ENCODE measurements around the gene MBTD1.
"Not testable (repeated sequence)": the region's sequence is repeated elsewhere in the genome, so short reads cannot be mapped to it uniquely, and the experiment has no call there.

Gene MBTD1

DNA sequence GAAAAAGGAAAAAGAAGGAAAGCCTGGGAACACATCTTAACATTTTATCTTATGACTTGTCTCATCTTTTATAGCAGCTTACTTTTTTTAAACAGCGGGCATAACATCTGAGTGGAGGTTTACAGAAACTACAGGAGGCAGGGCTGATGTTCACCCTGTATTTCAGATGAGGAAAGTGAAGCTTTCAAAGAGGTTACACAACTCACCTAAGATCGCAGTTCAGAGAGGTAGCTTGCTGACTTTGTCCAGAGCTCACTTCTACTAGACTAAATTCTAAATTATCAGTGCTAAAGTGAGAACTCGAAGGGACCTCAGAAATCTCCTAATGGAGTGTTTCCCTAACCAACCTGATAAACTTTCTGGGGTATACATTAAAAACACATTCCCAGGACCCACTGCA, 3.7 kb downstream of the MBTD1 start:
- DNase-seq (ENCODE audit: low read depth in 4 of 4, low spot score in 1 of 4) = no peak

DNA sequence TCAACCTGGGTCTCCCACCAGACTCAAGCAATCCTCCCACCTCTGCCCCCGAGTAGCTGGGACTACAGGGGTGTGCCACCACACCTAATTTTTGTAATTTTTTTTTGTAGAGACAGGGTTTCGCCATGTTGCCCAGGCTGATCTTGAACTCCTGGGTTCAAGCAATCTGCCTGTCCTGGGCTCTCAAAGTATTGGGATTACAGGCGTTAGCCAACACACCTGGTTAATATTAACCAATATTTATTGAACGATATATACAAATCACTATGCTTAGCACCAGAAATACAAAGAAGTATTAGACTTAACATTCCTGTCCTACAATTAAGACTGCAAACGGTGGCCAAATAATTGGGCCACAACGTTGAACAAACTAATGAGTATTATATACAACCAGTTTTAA, 4.2 kb downstream of the MBTD1 start:
- DNase-seq (ENCODE audit: low read depth in 4 of 4, low spot score in 1 of 4) = no peak

DNA sequence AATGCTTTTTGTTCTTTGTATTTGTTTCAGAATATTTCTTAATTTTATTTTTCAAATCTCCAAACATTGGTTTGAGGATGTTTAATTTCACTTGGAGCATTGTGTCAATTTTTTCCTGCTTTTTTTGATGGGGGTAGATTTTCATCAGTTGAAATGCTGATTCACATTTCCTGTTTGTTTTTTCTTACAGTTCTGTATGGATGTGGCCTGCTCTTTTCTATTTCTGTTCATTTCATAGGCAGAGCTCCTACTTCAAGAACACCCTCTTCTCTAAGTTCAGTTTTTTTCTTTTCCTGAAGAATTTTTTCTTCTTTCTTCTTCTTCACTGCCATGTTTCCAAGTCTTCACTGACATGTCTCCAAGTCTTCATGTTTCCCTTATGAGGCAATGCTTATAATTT, 8.8 kb downstream of the MBTD1 start:
- DNase-seq (ENCODE audit: low read depth in 4 of 4, low spot score in 1 of 4) = no peak

DNA sequence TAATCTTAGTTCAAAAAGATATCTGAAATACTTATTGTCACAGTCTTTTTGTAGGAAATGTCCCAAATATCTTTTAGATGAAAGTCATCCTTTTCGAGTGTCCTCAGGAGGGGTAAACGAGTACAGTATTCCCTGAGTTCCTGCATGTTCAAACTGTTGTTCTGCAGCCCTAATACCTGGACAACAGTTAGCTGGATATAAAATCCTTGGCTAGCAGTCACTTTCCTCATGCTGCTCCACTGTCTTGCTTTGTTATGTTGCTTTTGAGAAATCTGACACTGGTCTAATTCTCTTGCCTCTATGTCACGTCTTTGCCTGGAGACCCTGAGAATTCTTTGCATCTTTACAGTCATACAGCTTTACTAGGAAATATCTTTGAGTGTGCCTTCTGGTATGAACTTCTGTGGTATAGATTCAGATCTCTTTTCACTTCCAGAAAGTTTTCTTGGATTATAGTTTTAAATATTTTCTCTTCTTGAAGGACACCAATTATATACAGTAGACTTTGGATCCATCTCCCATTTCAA, 9.5 kb downstream of the MBTD1 start:
- no peak for DNase-seq (ENCODE audit: low read depth in 4 of 4, low spot score in 1 of 4)

DNA sequence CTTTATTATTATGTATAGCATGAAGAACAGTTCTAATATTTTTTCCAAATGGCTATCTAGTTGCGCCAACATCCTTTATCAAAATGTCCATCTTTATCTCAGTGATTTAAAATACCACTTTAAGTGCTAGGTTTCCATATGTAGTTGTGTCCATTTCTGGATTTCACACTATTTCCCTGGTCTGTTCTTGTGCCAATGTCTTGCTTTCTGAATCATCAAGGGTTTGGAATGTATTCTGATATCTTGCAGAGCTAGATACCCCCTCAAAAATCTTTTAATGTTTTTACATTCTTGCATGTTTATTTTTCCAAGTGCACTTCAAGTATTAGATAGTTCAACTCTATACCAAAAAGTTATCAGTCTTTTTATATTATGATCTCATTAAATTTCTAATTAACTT, 14.3 kb downstream of the MBTD1 start:
- no peak for DNase-seq (ENCODE audit: low read depth in 4 of 4, low spot score in 1 of 4)

DNA sequence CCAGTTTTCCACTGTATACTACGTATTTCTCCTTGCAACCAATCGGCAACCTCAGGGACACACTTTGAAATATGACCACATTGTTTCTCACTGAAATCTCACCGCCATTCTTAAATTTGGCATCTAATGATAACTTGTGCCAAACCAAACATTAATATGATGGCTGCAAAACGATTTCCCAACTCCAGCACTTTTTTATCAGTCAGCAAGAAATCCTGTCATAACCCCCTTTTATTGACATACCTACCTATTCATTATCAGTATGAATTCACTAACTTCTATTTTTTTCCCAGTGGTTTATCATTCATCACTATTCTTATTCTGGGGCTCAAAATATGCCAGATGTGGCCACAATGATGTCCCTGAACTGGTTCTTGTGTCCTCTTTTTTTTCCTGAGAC, 15.8 kb downstream of the MBTD1 start:
- no peak for DNase-seq (ENCODE audit: low read depth in 4 of 4, low spot score in 1 of 4)

DNA sequence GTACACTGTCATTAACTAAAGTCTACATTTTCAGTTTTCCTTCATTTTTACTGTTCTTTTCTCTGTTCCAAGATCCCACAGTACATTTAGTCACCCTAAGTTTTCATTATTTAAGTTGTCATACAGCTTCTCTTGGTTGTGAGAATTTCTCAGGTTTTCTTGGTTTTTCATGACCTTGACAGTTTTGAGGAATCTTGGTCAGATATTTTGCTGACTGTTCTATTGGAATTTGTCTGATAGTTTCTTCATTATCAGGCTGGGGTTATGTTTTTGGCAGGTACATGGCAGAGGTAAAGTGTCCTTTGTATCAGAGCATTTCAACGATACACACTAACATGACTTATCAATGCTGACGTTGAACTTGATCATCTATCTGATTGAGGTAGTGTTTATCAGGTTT, 19.6 kb downstream of the MBTD1 start:
- no peak for DNase-seq (ENCODE audit: low read depth in 4 of 4, low spot score in 1 of 4)

DNA sequence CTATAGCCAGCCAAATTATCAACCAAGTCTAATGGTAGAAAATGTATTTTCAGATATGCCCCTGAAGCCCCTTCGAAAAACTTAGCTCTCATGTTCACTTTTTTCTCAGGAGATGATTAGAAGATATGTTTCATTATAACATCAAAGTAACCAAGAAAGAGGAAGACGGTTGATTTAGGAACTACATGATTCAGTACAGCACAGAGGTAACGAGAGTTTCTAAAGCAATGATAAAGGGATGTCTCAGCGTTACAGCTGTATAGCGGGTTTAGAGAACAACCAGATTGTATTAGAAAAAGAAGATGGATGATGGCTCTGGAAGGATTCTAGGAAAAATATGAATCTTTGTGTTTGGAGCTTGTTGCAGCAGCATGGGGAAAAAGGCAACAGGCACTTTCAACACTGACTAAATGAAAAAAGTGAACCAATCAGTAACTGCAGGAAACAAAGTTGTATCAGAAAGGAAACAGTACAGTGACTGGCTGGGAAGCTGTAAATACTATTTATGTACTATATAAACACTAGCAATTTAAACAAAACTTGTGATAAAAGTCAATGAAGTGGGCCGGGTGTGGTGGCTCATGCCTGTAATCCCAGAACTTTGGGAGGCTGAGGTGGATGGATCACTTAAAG, 21.5 kb downstream of the MBTD1 start:
- DNase-seq (ENCODE audit: low read depth in 4 of 4, low spot score in 1 of 4) = no peak

DNA sequence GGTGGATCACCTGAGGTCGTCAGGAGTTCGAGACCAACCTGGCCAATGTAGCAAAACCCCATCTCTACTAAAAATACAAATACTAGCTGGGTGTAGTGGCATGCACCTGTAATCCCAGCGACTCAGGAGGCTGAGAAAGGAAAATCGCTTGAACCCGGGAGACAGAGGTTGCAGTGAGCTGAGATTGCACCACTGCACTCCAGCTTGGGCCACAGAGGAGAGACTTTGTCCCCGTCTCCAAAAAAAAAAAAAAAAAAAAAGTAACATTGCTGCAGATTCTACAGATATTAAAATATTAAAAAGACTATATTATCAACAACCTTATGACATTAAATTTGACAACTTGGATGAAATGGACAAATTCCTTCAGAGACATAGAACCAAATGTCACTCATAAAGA, 25.7 kb downstream of the MBTD1 start:
- no peak for DNase-seq (ENCODE audit: low read depth in 4 of 4, low spot score in 1 of 4)

DNA sequence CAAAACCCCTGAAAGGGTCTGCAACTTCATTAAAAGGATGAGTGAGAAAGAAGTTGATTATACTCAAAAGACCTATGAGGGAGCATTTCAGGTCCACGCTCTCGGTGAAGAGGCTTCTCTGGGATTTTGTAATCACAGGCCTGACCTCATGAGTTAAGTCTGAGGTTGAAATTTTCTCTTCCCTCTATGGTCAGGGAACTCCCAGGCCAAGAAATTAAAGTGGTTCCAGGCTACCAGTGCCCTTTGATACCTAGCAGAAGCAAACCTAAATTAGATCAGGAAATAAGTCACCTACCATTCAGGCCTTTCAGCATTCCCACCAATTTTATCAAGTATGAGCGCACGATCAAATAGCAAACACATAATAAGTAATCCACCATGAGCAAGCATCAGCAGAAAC, 27.9 kb downstream of the MBTD1 start:
- DNase-seq (ENCODE audit: low read depth in 4 of 4, low spot score in 1 of 4) = no peak

DNA sequence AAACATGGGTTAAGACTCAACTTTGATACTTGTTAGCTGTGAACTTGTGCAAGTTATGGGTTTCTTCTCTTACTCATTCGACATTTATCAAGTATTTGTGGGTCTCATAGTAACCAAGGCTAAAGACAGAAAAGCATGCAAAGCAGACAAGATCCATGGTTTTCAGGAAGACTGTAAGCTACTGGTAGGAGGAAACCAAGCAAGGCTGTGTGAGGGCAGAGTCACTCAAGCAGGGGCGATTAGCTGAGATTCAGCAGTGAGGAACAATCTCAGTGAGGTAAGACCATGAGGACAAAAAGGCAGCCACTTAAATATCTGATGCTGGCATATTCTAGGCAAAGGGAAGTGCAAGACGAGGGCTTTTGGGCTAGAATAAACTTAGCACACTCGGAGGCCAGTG, 29.5 kb downstream of the MBTD1 start:
- no peak for DNase-seq (ENCODE audit: low read depth in 4 of 4, low spot score in 1 of 4)

DNA sequence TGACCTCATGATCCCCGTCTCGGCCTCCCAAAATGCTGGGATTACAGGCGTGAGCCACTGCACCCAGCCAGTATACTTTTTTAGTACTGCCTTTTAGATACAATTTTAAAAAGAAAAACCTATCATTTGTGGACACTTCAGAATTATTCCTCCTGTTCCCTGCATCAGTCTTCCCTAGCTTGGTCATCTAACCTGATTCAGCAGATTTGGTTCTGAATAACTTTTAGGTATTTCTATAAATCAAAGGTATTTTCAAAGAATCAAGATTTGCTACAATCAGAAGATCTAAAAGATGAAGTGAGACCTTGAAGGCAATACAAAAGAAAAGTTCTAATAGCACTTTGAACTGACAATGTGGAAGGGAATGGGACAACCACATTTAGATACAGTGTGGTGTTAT, 30.0 kb downstream of the MBTD1 start:
- no peak for DNase-seq (ENCODE audit: low read depth in 4 of 4, low spot score in 1 of 4)

DNA sequence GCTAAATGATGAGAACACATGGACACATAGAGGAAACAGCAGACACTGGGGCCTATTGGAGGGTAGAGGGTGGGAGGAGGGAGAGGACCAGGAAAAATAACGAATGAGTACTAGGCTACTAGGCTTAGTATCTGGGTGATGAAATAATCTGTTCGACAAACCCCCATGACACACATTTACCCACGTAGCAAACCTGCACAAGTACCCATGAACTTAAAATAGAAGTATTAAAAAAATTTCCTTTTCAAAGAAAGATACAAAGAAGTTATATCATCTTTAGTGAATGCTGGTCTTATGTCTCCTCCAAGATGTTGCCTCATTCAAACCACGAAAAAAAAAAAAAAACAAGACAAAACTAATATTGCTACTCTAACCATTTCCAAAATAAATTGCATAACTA, 31.7 kb downstream of the MBTD1 start:
- no peak for DNase-seq (ENCODE audit: low read depth in 4 of 4, low spot score in 1 of 4)

DNA sequence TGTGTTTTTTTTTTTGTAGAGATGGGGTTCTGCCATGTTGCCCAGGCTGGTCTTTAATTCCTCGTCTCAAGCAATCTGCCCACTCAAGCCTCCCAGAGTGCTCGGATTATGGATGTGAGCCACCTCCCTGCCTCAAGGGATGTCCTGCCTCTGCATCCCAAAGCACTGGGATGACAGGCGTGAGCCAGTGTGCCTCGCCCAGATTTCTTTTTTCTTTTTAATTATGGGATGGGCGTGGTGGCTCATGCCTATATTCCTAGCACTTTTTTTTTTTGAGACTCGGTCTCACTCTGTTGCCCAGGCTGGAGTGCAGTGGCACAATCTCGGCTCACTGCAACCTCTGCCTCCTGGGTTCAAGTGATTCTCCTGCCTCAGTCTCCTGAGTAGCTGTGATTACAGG, 34.3 kb downstream of the MBTD1 start:
- DNase-seq (ENCODE audit: low read depth in 4 of 4, low spot score in 1 of 4) = not testable (repeated sequence)

DNA sequence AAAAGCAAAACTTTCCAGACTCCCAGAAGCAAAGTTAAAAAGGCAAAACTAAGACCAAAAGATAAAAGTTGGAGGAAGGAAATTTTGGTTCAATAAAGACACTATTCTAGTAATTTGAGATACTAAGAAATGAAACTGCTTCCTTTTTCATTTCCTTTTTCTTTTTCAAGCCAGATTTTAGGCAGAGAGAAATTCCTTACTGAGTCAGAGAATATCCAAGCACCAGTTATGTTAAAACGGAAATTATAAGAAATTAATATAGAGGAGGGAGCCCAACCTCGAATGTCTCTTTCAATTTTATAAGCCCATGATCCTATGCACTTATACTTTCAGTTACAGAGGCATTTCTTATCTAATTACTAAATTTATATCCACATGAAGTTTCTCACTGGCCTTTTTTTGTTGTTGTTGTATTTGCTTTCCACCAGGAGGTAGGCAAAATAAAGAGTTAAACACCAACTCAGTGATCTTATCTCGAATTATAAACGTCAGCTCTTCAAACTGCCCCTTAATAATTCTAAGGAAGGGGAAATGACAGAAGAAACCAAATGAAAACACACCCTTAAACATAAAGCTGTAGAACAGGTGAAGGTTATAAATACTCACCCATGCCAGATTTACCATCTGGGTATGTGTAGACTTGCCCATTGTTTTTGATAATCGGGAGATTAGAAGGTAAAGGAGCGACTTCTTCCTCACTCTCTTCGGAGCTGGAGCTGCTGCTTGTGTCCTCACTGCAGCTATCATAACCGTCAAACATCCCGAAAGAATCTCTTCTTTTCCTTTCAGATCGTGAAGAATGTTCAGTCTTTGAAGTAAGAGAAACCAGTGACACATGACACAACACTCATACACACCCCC, 35.2 kb downstream of the MBTD1 start:
- DNase-seq (ENCODE audit: low read depth in 4 of 4, low spot score in 1 of 4) = no peak

DNA sequence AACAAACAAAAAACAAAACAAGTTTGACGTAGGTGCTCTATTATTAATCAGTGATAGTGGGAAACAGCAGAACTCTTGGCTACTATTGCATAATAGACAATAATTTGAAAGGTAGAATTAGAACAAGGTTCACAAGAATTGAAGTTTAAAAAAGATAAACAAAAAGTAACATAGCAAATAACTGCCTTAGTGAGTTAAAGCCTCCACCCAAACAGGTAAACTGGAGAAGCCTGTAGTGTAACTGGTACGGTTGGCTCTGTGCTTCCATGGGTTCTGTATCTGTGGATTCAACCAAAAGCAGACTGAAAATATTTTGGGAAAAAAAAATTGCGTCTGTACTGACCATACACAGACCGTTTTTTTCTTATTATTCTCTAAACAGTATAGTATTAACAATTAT, 38.5 kb downstream of the MBTD1 start:
- DNase-seq (ENCODE audit: low read depth in 4 of 4, low spot score in 1 of 4) = no peak

DNA sequence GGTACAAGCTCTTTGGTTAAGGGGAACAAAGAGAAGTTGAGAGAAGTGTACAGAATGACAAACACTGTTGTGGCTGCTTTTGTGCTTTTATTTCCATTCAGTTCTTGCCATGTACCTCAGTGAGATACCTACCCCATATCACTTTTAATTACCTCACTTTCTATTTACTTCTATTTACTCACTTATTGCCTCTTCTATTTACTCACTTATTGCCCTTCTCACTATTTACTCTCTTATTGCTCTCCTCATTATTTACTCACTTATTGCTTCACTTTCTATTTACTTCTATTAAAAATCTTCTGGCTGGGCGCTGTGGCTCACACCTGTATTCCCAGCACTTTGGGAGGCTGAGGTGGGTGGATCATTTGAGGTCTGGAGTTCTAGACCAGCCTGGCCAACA, 41.9 kb downstream of the MBTD1 start:
- DNase-seq (ENCODE audit: low read depth in 4 of 4, low spot score in 1 of 4) = no peak

DNA sequence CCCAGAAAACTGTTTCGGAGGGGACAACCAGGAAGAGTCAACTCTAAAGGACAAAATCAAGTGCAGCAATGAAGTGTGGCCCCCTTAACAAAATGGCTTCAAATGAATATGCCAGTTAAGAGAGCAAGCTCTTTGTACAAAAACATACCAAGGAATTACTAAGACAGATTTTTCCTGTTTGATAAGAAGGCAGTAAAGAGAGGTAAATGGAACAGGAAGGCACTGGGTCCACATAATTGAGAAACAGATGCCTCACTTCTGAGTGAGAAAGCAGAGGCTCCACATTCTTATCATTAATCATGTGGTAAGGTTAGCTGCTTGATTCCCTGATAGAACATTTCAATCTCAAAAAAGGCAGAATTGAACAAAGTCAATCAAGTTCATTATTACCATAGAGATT, 44.9 kb downstream of the MBTD1 start:
- DNase-seq (ENCODE audit: low read depth in 4 of 4, low spot score in 1 of 4) = no peak

DNA sequence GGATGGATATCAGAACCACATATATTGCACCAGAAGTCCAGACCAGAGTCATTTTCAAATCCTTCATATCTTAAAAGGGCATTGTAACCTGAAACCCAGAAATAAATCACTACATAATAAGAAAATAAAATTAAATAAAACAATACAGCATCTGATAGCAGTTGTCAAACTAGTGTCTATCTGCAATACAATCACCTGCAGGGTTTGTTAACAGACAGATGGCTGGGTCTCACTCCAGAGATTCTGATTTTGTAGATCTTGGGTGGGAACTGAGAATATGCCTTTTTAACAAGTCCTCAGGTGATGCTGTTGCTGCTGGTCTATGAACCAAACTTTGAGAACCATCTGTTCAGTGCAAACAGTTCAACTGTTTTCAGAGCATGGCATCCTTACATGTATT, 56.0 kb downstream of the MBTD1 start:
- DNase-seq (ENCODE audit: low read depth in 4 of 4, low spot score in 1 of 4) = no peak

DNA sequence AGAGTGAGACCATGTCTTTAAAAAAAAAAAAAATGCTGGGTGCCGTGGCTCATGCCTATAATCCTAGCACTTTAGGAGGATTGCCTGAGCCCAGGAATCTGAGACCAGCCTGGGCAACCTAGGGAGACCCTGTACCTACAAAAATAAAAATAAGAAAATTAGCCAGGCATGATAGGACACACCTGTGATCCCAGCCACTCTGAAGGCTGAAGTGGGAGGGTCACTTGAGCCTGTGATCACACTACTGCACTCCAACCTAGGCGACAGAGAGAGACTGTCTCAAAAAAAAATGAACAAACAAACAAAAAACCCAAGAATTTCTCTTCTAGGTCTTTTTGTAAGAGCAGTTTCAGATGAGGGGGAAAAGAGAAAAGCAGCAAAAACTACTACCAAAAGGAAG, 59.0 kb downstream of the MBTD1 start:
- DNase-seq (ENCODE audit: low read depth in 4 of 4, low spot score in 1 of 4) = no peak

DNA sequence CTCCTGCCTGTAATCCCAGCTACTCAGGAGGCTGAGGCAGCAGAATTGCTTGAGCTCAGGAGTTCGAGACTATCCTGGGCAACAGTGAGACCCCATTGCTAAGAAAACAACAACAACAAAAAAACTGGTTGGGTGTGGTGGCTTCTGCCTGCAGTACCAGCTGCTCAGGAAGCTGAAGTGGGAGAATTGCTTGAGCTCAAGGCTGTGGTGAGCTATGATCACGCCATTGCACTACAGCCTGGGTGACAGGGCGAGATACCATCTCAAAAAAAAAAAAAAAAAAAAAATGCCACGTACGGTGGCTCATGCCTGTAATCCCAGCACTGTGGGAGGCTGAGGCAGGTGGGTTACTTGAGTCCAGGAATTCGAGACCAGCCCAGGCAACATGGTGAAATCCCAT, 59.6 kb downstream of the MBTD1 start:
- DNase-seq (ENCODE audit: low read depth in 4 of 4, low spot score in 1 of 4) = no peak

DNA sequence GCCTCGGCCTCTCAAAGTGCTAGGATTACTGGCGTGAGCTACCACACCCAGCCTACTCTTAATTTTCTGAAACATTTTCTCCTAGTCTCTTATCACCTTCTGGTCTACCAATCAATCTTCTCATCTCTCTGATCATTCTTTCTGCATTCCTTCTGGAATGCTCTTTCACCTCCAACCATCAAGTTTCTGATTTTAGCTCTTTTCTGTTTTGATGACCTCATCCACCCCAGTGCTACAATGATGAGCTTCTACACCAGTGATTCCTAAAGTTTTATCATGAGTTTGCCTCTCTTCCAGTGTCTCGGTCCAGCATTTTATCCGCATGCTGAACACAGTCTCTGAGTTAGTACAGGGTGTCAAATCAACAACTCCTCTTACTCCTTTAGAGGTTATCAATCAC, 62.1 kb downstream of the MBTD1 start:
- DNase-seq (ENCODE audit: low read depth in 4 of 4, low spot score in 1 of 4) = no peak

DNA sequence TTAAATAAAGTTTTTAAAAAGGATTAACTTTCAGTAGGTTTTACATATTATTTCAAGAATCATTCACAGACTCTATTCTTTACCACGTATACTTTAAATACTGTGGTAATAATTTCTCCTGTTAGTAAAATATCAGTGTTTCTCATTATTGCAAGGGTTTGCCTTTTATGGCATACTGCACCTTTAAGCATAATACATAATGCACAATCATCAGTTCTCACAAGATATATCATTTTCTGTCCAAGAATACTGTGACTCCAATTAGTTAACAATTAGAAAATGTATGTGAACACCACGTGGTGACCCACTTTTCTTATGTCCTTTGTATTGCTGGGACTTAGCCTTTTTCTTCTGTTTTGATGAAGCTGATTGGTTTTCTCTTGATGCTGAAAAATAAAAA, 68.0 kb downstream of the MBTD1 start:
- DNase-seq (ENCODE audit: low read depth in 4 of 4, low spot score in 1 of 4) = no peak
